Hippocampal formation (tissue), 2 donors: ENCODE measurements around the gene ING1.
"Not testable (repeated sequence)": the region's sequence is repeated elsewhere in the genome, so short reads cannot be mapped to it uniquely, and the experiment has no call there.

Experiments used
- DNase-seq, 2 donors: peaks; one replicate each; lab custom pipeline; 2025; lab: John Stamatoyannopoulos, UW

ING1 gene

GRCh38 chr13:110715395-110716246, 2.1 kb downstream of the ING1 start:
- peak; percentile 100 for DNase-seq

- no peak for DNase-seq
Measured at GRCh38 chr13:110716247-110716515, 2.7 kb downstream of the ING1 start.

- DNase-seq, result no peak
Measured at GRCh38 chr13:110719036-110719710, 5.7 kb downstream of the ING1 start.

GRCh38 chr13:110722971-110723370, 9.5 kb downstream of the ING1 start:
- DNase-seq, result no peak

DNA sequence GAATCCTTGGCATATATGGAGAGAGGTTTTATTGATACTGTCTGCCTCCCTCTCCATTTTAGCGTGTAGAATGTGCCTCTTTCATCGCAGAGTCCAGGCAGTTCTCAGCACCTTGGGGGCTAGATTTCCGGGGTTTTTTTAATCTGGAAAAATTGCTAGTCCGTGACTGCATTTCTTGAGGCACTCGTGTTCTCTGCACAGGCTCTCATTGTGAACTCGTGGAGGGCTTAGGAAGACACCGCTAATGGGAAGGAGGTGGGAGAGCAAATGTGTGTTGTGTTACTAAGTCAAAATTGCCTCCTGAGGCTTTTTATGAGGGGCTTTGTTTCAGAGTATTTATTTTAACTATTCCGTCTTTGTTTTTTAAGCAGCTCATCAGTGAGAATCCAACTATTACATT, 10.1 kb downstream of the ING1 start:
- no peak for DNase-seq

GRCh38 chr13:110726153-110726552, 12.7 kb downstream of the ING1 start:
- not testable (repeated sequence) for DNase-seq

GRCh38 chr13:110726726-110727125, 13.2 kb downstream of the ING1 start:
- no peak for DNase-seq

DNA sequence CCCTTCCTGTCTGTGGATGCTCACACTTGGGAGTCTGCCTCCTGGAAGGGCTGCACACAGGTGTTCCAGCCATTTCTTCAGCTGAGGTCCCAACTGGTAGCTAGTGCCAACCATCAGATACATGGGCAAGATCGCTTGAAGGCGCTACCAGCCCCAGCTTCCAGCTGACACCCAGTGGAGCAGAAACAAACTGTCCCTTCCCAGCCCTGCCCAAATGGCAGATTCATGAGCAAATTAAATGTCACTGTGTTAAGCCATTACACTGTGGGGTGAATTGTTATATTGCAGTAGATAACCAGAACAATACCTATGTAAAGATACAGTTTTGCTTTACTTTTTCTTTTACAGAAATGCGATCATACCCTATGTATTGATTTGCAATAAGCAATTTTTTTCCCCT, 17.6 kb downstream of the ING1 start:
- DNase-seq, result no peak

- DNase-seq, result no peak
Measured at GRCh38 chr13:110734561-110734960, 21.1 kb downstream of the ING1 start.

GRCh38 chr13:110737555-110737954, 24.1 kb downstream of the ING1 start:
- no peak for DNase-seq

DNA sequence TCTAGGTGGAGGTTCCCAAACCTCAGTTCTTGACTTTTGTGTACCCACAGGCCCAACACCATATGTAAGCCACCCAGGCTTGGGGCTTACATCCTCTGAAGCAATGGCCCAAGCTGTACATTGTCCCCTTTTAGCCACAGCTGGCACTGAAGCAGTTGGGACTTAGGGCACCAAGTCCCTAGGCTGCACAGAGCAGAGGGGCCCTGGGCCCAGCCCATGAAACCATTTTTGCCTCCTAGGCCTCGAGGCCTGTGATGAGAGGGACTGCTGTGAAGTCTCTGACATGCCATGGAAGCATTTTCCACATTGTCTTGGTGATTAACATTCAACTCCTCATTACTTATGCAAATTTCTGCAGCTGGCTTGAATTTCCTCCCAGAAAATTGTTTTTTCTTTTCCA, 30.2 kb downstream of the ING1 start:
- DNase-seq, result no peak

- no peak for DNase-seq
Measured at GRCh38 chr13:110746438-110746837, 32.9 kb downstream of the ING1 start.

GRCh38 chr13:110748271-110748670, 34.8 kb downstream of the ING1 start:
- DNase-seq, result no peak

DNA sequence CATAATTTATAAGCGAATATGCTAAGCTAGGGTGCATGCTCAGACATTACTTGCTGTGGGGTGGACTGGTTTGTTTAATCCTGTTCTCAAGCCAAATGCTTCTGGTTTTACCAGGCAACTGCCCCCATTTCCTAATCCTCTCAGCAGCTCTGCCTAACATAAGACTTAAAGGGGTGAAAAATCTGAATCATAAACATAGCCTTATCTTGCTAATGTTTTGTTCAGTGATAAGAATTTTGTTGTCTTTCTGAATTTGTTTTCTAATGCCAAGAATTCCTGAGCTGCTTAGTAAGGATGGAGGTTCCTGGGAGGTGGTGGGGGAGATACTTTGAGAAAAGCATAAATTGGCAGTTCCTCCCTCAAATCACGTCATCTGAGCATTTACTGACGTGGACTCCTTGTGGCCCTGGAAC, 42.7 kb downstream of the ING1 start:
- no peak for DNase-seq

- no peak for DNase-seq
Measured at GRCh38 chr13:110757296-110757695, 43.8 kb downstream of the ING1 start.

DNA sequence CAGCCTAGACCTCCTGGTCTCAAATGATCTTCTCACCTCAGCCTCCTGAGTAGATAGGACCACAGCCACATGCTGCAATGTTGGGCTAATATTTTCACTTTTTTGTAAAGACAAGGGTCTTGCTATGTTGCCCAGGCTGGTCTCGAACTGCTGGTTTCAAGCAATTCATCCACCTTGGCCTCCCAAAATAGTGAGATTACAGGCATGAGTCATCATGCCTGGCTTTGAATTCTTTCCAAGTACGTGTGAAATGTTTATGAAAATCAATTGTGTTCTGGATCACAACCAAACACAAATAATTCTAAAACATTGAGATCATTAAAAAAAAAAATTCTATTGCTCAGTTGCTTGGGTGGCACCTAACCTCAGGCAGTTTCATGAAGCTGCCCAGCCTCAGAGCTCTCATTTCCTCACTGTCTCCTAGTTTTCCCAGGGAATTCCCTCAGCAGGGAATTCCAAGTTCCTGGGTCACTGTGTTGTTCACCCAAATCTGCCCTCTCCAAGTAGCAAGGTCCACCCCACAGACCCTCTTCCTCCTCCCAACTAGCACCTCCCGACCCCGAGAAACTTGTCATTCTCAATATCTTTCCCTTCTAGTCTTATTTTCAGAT, 44.8 kb downstream of the ING1 start:
- no peak for DNase-seq

GRCh38 chr13:110759710-110760109, 46.2 kb downstream of the ING1 start:
- DNase-seq, result no peak

DNA sequence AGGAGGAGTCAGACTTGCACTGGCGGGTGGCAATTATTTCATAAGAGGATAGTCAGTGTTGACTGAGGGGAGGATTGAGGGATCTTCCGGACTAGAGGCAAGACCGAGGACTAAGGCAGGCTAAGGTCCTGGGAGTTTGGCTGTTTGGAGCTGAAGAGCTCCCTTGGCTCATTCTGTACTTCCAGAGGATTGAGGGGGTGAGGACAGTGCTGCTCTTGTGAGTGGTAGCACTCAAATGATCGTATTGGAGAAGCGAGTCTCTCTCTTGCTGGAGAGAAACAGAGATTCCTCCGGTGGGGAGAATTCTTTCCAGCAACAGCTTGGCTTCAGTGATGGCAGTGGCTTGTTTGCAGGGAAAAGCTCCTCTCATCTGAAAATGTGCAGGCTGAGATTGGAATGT, 47.1 kb downstream of the ING1 start:
- no peak for DNase-seq

GRCh38 chr13:110766671-110767430, 53.4 kb downstream of the ING1 start:
- no peak for DNase-seq

DNA sequence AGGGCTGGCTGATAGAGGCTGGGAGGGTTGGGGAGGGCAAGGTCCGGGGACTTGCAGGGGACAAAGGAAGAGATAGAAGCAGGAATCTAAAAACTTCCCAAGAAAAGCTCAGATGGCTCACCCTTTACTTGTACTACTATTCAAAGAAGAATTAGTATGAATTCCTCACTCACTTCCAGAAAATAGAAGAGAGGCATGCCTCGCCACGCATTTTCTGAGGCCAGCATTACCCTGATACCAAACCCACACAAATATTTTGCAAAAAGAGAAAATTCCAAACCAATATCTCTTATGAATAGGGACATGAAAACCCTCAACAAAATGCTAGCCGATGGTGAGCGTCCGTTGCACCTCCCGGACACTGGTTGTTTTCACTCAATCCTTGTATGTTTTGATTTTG, 54.0 kb downstream of the ING1 start:
- no peak for DNase-seq

GRCh38 chr13:110769097-110769496, 55.6 kb downstream of the ING1 start:
- DNase-seq, result no peak

DNA sequence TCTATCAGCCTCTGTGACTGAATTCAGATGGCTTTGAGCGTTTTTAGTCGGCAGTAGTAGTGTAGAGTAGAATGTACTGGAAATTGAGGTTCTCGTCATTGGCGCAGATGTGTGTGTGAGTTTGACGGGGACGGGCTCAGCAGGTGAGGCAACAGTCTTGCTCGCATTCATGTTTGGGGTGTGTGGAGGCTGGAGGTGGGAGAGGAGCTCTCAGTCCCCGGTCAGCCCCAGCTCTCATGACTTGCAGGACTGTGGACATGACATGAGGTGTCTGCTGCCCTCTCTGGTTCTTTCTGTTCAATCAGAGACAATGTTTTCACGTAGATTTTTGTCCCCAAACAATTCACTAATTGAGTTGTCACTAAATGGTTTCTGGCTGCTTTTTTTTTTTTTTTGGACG, 57.2 kb downstream of the ING1 start:
- DNase-seq, result no peak

DNA sequence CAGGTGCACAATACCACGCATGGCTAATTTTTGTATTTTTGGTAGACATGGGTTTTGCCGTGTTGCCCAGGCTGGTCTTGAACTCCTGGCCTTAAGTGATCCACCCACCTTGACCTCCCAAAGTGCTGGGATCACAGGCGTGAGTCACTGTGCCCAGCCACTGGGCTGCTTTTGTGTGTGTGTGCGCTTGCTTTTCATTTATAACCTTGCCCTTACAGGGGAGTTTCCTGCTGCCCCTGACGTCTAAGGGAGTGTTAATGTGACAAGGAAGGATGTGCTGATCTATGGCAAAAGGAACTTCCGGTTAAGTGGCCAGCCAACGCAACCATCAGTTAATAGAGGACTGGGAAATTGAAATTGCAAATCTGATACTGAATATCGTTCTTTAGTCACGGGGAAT, 57.7 kb downstream of the ING1 start:
- no peak for DNase-seq
